ENCODE measurements around the gene SZT2. TPM values are rescaled to one million over a fixed set of nuclear protein-coding genes. Genes with fewer than 3 reads are reported as not detected.
"Not testable (repeated sequence)": the region's sequence is repeated elsewhere in the genome, so short reads cannot be mapped to it uniquely, and the experiment has no call there.

The SZT2 gene
- total RNA-seq, 1 experiment from 2014 or later, result 65.3 TPM

- no peak for TF ChIP-seq CTCF (IDR thresholded peaks at IDR 0.05; ENCODE audit: unreplicated experiment)
- Mint-ChIP-seq H3K36me3 (ENCODE audit: insufficient read depth, unreplicated experiment) (peaks cover 34% of the 10 kb centered on the region), H3K4me1 (ENCODE audit: insufficient read depth, unreplicated experiment) (peaks cover 10% of the 10 kb centered on the region), H3K4me3 (ENCODE audit: unreplicated experiment) (no peak overlapping the region), H3K9me3 (ENCODE audit: unreplicated experiment) (no peaks in the 10 kb centered on the region), H3K27me3 (ENCODE audit: insufficient read depth, unreplicated experiment) (no peaks in the 10 kb centered on the region), H3K27ac (ENCODE audit: low read depth, unreplicated experiment) (no peak overlapping the region)
- no peak for DNase-seq (ENCODE audit: unreplicated experiment)
- intact Hi-C loops (cut with micrococcal nuclease), result no loop called here
- POLR2A ChIA-PET, result interaction anchor here (0.9 kb wide), 1 partner anchor 255 kb away, joined by 3 read pairs; the partner anchor contains the start of gene KDM4A
- no TSS peak for BruUV-seq (replicated peaks)
- CTCF ChIA-PET, result no interaction called here
Observed at GRCh38 chr1:43395523-43395922, 5.8 kb downstream of the SZT2 start.

- no peak for TF ChIP-seq CTCF (IDR thresholded peaks at IDR 0.05; ENCODE audit: unreplicated experiment)
- Mint-ChIP-seq H3K36me3 (ENCODE audit: insufficient read depth, unreplicated experiment) (peaks cover 34% of the 10 kb centered on the region), H3K4me1 (ENCODE audit: insufficient read depth, unreplicated experiment) (peaks cover 10% of the 10 kb centered on the region), H3K27me3 (ENCODE audit: insufficient read depth, unreplicated experiment) (no peaks in the 10 kb centered on the region), H3K9me3 (ENCODE audit: unreplicated experiment) (no peaks in the 10 kb centered on the region), H3K4me3 (ENCODE audit: unreplicated experiment) (no peak overlapping the region), H3K27ac (ENCODE audit: low read depth, unreplicated experiment) (no peak overlapping the region)
- no TSS peak for BruUV-seq (replicated peaks)
- POLR2A ChIA-PET, result no interaction called here
- CTCF ChIA-PET, result no interaction called here
- no peak for DNase-seq (ENCODE audit: unreplicated experiment)
- intact Hi-C loops (cut with micrococcal nuclease), result no loop called here
Observed at GRCh38 chr1:43396059-43396458, 6.4 kb downstream of the SZT2 start.

- Mint-ChIP-seq H3K4me1 (ENCODE audit: insufficient read depth, unreplicated experiment) (peaks cover 15% of the 10 kb centered on the region), H3K4me3 (ENCODE audit: unreplicated experiment) (no peak overlapping the region), H3K36me3 (ENCODE audit: insufficient read depth, unreplicated experiment) (peaks cover 31% of the 10 kb centered on the region), H3K9me3 (ENCODE audit: unreplicated experiment) (no peaks in the 10 kb centered on the region), H3K27me3 (ENCODE audit: insufficient read depth, unreplicated experiment) (no peaks in the 10 kb centered on the region), H3K27ac (ENCODE audit: low read depth, unreplicated experiment) (no peak overlapping the region)
- ChIA-PET POLR2A (no interaction called here), CTCF (no interaction called here)
- intact Hi-C loops (cut with micrococcal nuclease), result no loop called here
- TF ChIP-seq CTCF (IDR thresholded peaks at IDR 0.05; ENCODE audit: unreplicated experiment), result no peak
- no peak for DNase-seq (ENCODE audit: unreplicated experiment)
- BruUV-seq (replicated peaks), result no TSS peak
Observed at GRCh38 chr1:43398227-43398626, 8.5 kb downstream of the SZT2 start.

GRCh38 chr1:43400441-43400840 is 10.7 kb downstream of the SZT2 start:
- CTCF ChIA-PET, result interaction anchor here (0.6 to 1.5 kb wide), 3 partner anchors 11 to 16 kb away, joined by 3 to 6 read pairs (median 4); partner anchors contain the start of genes MED8 and SZT2
- not testable (repeated sequence) for BruUV-seq (replicated peaks)

More at GRCh38 chr1:43400441-43400840, 10.7 kb downstream of the SZT2 start:
- DNase-seq (ENCODE audit: unreplicated experiment); intact Hi-C loops (cut with micrococcal nuclease); H3K4me3 Mint-ChIP-seq (ENCODE audit: unreplicated experiment); H3K27ac Mint-ChIP-seq (ENCODE audit: low read depth, unreplicated experiment); H3K9me3 Mint-ChIP-seq (ENCODE audit: unreplicated experiment); H3K27me3 Mint-ChIP-seq (ENCODE audit: insufficient read depth, unreplicated experiment): not testable (repeated sequence)
- Mint-ChIP-seq H3K36me3 (ENCODE audit: insufficient read depth, unreplicated experiment) (peaks cover 37% of the 10 kb centered on the region), H3K4me1 (ENCODE audit: insufficient read depth, unreplicated experiment) (peaks cover 12% of the 10 kb centered on the region)
- POLR2A ChIA-PET, result interaction anchor here (1.1 kb wide), 1 partner anchor 11 kb away, joined by 6 read pairs; the partner anchor contains the start of genes MED8 and SZT2

Measured in MCF 10A (cell line).